GM23338 (cell line): Measurements from ENCODE around the gene ROBO1. TPM values are rescaled to one million over a fixed set of nuclear protein-coding genes. Genes with fewer than 3 reads are reported as not detected.

Experiments
- ATAC-seq: fragments of 200-7000 bp; cut with Tn5 transposase; 3 replicates; pipeline ENCODE4 v1.9.1; 2020
- DNase-seq: peaks from one replicate; pipeline ENCODE4 v3.0.0-alpha.2; 2015; ENCODE audit warnings: low spot score
- H2AFZ ChIP-seq: fragments of 200-600 bp; sonication (generic); 2 replicates; pipeline ENCODE4 v1.8.0; 2016; ENCODE audit warnings: antibody characterized with exemption, mild to moderate bottlenecking, moderate library complexity
- H3F3A ChIP-seq: fragments of 200-600 bp; sonication (generic); replicated peaks from 2 replicates; pipeline ENCODE4 v1.8.0; 2017; ENCODE audit warnings: antibody characterized with exemption, mixed run types, low read depth
- H3K27ac ChIP-seq: fragments of 200-600 bp; sonication (generic); 2 replicates; pipeline ENCODE4 v1.6.1; 2016; ENCODE audit warnings: low read depth
- H3K27me3 ChIP-seq: fragments of 200-600 bp; sonication (generic); 2 replicates; pipeline ENCODE4 v1.8.0; 2016; ENCODE audit warnings: mild to moderate bottlenecking, mixed run types, moderate library complexity; ENCODE audit not compliant: insufficient read depth
- H3K36me3 ChIP-seq: fragments of 200-600 bp; sonication (generic); 2 replicates; pipeline ENCODE4 v1.8.0; 2016; ENCODE audit warnings: mild to moderate bottlenecking; ENCODE audit not compliant: insufficient read depth
- H3K4me1 ChIP-seq: fragments of 200-600 bp; sonication (generic); 2 replicates; pipeline ENCODE4 v1.8.0; 2016; ENCODE audit warnings: mild to moderate bottlenecking, moderate library complexity; ENCODE audit not compliant: insufficient read depth
- H3K4me2 ChIP-seq: fragments of 200-600 bp; sonication (generic); 2 replicates; pipeline ENCODE4 v1.7.1; 2017; ENCODE audit warnings: mixed run types
- H3K4me3 ChIP-seq: fragments of 200-600 bp; sonication (generic); 2 replicates; pipeline ENCODE4 v1.6.1; 2016; ENCODE audit warnings: mixed run types
- H3K79me2 ChIP-seq: fragments of 200-600 bp; sonication (generic); replicated peaks from 2 replicates; pipeline ENCODE4 v1.8.0; 2017; ENCODE audit warnings: mild to moderate bottlenecking; ENCODE audit not compliant: insufficient read depth
- H3K9me2 ChIP-seq: fragments of 200-600 bp; sonication (generic); 2 replicates; pipeline ENCODE4 v1.8.0; 2017; ENCODE audit not compliant: insufficient read depth
- H4K20me1 ChIP-seq: fragments of 200-600 bp; sonication (generic); replicated peaks from 2 replicates; pipeline ENCODE4 v1.8.0; 2017; ENCODE audit warnings: mild to moderate bottlenecking; ENCODE audit not compliant: insufficient read depth
- H3K27ac Mint-ChIP-seq: 2 replicates; pipeline ENCODE4 v1.8.0; 2020; ENCODE audit warnings: inconsistent platforms, mild to moderate bottlenecking, moderate library complexity, mixed read lengths
- H3K27me3 Mint-ChIP-seq: 3 replicates; pipeline ENCODE4 v1.8.0; 2022; ENCODE audit warnings: low read depth, mild to moderate bottlenecking, moderate library complexity, mixed read lengths, inconsistent platforms; ENCODE audit not compliant: insufficient read depth, poor library complexity
- H3K36me3 Mint-ChIP-seq: 3 replicates; pipeline ENCODE4 v1.8.0; 2021; ENCODE audit warnings: low read depth, mild to moderate bottlenecking, inconsistent platforms, moderate library complexity, mixed read lengths
- H3K4me1 Mint-ChIP-seq: 3 replicates; pipeline ENCODE4 v1.8.0; 2020; ENCODE audit warnings: mild to moderate bottlenecking, inconsistent platforms, mixed read lengths
- H3K4me3 Mint-ChIP-seq: 3 replicates; pipeline ENCODE4 v1.8.0; 2021; ENCODE audit warnings: moderate library complexity, mild to moderate bottlenecking, inconsistent platforms, mixed read lengths
- H3K9me3 Mint-ChIP-seq: 3 replicates; pipeline ENCODE4 v1.8.0; 2020; ENCODE audit warnings: moderate library complexity, mild to moderate bottlenecking, inconsistent platforms, mixed read lengths
- CREB1 ChIP-seq: fragments of 250-450 bp; sonication (Bioruptor Pico); IDR thresholded peaks from 2 replicates; pipeline ENCODE4 v1.5.0; 2020; ENCODE audit warnings: low read depth, mild to moderate bottlenecking, moderate library complexity
- EZH2 ChIP-seq: fragments of 200-600 bp; sonication (generic); IDR thresholded peaks from one replicate; pipeline ENCODE4 v1.8.0; 2017; ENCODE audit warnings: antibody characterized with exemption, mild to moderate bottlenecking, low read depth; ENCODE audit not compliant: unreplicated experiment
- EZH2phosphoT487 ChIP-seq: fragments of 200-600 bp; sonication (generic); IDR thresholded peaks from one replicate; pipeline ENCODE4 v1.8.1; 2018; ENCODE audit warnings: antibody characterized with exemption; ENCODE audit not compliant: unreplicated experiment
- NANOG ChIP-seq: IDR thresholded peaks from 2 replicates; pipeline ENCODE4 v1.6.1; 2016; ENCODE audit warnings: antibody characterized with exemption, borderline replicate concordance
- POLR2AphosphoS5 ChIP-seq: IDR thresholded peaks from 2 replicates; pipeline ENCODE4 v1.6.1; 2016; ENCODE audit warnings: antibody characterized with exemption, low read depth
- STAT1 ChIP-seq: IDR thresholded peaks from one replicate; pipeline ENCODE4 v1.6.1; 2016; ENCODE audit warnings: antibody characterized with exemption; ENCODE audit not compliant: unreplicated experiment
- ZNF114 ChIP-seq: fragments of 250-450 bp; sonication (Bioruptor Pico); IDR thresholded peaks from 2 replicates; pipeline ENCODE4 v1.5.0; 2020; ENCODE audit warnings: mild to moderate bottlenecking, moderate library complexity
- ZNF331 ChIP-seq: fragments of 250-450 bp; sonication (Bioruptor Pico); IDR thresholded peaks from 2 replicates; pipeline ENCODE4 v1.5.0; 2020; ENCODE audit warnings: low read depth, mild to moderate bottlenecking, moderate library complexity
- ZNF462 ChIP-seq: fragments of 250-450 bp; sonication (Bioruptor Pico); IDR thresholded peaks from 2 replicates; pipeline ENCODE4 v1.5.0; 2020; ENCODE audit warnings: mild to moderate bottlenecking, moderate library complexity
- polyA plus RNA-seq: library from polyadenylated mRNA; unstranded; fragments of >200 nt; fragmentation: Nextera tagmentation; extraction: Ambion mirVana; gene quantifications from 2 replicates; pipeline ENCODE4 v1.2.1, GENCODE V29; 2016
- total RNA-seq: library from RNA; depleted of rRNA; stranded (reverse); fragments of >200 nt; shearing (Covaris generic); gene quantifications from 2 replicates; pipeline ENCODE4 v1.2.3, GENCODE V29; 2014
- TF ChIP-seq, protein P1 (sequence below), 2 experiments: fragments of 200-600 bp in 1 of 2; sonication (generic) in 1 of 2; conservative IDR thresholded peaks; 2 replicates each; pipeline versions ENCODE4 v1.5.1 to v1.6.1; 2016 to 2017; ENCODE audit warnings: antibody characterized with exemption in 2 of 2, low read depth in 2 of 2, mild to moderate bottlenecking in 2 of 2, moderate library complexity in 1 of 2
- TF ChIP-seq, protein P2 (sequence below): IDR thresholded peaks from 2 replicates; pipeline ENCODE4 v1.6.1; 2016; ENCODE audit warnings: antibody characterized with exemption

Gene ROBO1
- total and polyA plus RNA-seq, 2 experiments from 2014 or later = 19.2 to 78.3 TPM

- Histone ChIP-seq H3K9me2 (no peaks in the 10 kb centered on the region), H2AFZ (peak overlapping the region; percentile 2; the same call in 1 of the 2 replicates), H3K4me3 (no peak overlapping the region), H3K27ac (no peak overlapping the region), H3K4me2 (no peak overlapping the region), H3K4me1 (no peaks in the 10 kb centered on the region), H3K36me3 (no peaks in the 10 kb centered on the region), H3F3A (no peaks in the 10 kb centered on the region), H3K27me3 (no peaks in the 10 kb centered on the region), H4K20me1 (no peaks in the 10 kb centered on the region), H3K79me2 (no peaks in the 10 kb centered on the region)
- H3K4me1 Mint-ChIP-seq = no peaks in the 10 kb centered on the region; the same call in 2 of the 3 replicates
- no peak overlapping the region for H3K4me3 Mint-ChIP-seq
- peaks cover 3% of the 10 kb centered on the region; the same call in 2 of the 3 replicates for H3K36me3 Mint-ChIP-seq
- H3K9me3 Mint-ChIP-seq = peaks cover under 1% of the 10 kb centered on the region; the same call in 1 of the 3 replicates
- TF ChIP-seq CREB1 (CRISPR knock-in tag) (no peak), POLR2AphosphoS5 (no peak), ZNF114 (CRISPR knock-in tag) (no peak), EZH2 (no peak), ZNF331 (no peak), EZH2phosphoT487 (no peak), NANOG (no peak)
- peaks cover 2% of the 10 kb centered on the region for H3K27me3 Mint-ChIP-seq
- DNase-seq = no peak
- ATAC-seq = no peak
- H3K27ac Mint-ChIP-seq = no peak overlapping the region
Observed at GRCh38 chr3:79278681-79279080, 489.1 kb downstream of the ROBO1 start.

GRCh38 chr3:79268422-79268821 is 499.4 kb downstream of the ROBO1 start:
- H3K27ac ChIP-seq = no peak overlapping the region
- no peaks in the 10 kb centered on the region for H3K79me2 ChIP-seq
- H3K27ac Mint-ChIP-seq = no peak overlapping the region
- H3K4me3 ChIP-seq = no peak overlapping the region
- H3K27me3 Mint-ChIP-seq = no peaks in the 10 kb centered on the region
- no peak overlapping the region for H3K4me2 ChIP-seq
- no peak for ATAC-seq
- H3K27me3 ChIP-seq = no peaks in the 10 kb centered on the region
- H3F3A ChIP-seq = no peaks in the 10 kb centered on the region
- peaks cover 9% of the 10 kb centered on the region for H3K4me1 ChIP-seq
- H3K9me3 Mint-ChIP-seq = peaks cover 4% of the 10 kb centered on the region
- no peak overlapping the region for H2AFZ ChIP-seq
- H3K4me1 Mint-ChIP-seq = peaks cover 22% of the 10 kb centered on the region
- H3K36me3 ChIP-seq = no peaks in the 10 kb centered on the region
- H3K36me3 Mint-ChIP-seq = peaks cover 9% of the 10 kb centered on the region; the same call in 2 of the 3 replicates
- DNase-seq = no peak
- H3K4me3 Mint-ChIP-seq = no peak overlapping the region
- H3K9me2 ChIP-seq = no peaks in the 10 kb centered on the region
- H4K20me1 ChIP-seq = no peaks in the 10 kb centered on the region
- TF ChIP-seq NANOG (no peak), STAT1 (no peak), EZH2 (no peak), ZNF114 (CRISPR knock-in tag) (no peak), ZNF462 (CRISPR knock-in tag) (no peak), EZH2phosphoT487 (no peak), ZNF331 (no peak)
- TF ChIP-seq, protein P1, sequence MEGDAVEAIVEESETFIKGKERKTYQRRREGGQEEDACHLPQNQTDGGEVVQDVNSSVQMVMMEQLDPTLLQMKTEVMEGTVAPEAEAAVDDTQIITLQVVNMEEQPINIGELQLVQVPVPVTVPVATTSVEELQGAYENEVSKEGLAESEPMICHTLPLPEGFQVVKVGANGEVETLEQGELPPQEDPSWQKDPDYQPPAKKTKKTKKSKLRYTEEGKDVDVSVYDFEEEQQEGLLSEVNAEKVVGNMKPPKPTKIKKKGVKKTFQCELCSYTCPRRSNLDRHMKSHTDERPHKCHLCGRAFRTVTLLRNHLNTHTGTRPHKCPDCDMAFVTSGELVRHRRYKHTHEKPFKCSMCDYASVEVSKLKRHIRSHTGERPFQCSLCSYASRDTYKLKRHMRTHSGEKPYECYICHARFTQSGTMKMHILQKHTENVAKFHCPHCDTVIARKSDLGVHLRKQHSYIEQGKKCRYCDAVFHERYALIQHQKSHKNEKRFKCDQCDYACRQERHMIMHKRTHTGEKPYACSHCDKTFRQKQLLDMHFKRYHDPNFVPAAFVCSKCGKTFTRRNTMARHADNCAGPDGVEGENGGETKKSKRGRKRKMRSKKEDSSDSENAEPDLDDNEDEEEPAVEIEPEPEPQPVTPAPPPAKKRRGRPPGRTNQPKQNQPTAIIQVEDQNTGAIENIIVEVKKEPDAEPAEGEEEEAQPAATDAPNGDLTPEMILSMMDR (conservative IDR thresholded peaks at IDR 0.05; ENCODE audit: low read depth in 2 of 2) = no peak
- TF ChIP-seq, protein P2, sequence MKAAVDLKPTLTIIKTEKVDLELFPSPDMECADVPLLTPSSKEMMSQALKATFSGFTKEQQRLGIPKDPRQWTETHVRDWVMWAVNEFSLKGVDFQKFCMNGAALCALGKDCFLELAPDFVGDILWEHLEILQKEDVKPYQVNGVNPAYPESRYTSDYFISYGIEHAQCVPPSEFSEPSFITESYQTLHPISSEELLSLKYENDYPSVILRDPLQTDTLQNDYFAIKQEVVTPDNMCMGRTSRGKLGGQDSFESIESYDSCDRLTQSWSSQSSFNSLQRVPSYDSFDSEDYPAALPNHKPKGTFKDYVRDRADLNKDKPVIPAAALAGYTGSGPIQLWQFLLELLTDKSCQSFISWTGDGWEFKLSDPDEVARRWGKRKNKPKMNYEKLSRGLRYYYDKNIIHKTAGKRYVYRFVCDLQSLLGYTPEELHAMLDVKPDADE = no peak
